Activated T-cell treated with anti-CD3 and anti-CD28 coated beads, Interleukin-2, amount 50 U/mL, for 24 hours (primary cell): ENCODE results near the gene ARHGAP26.

Experiments
- DNase-seq: peaks from one replicate; pipeline ENCODE4 v3.0.0-alpha.2; 2020
- H3K27ac Mint-ChIP-seq: 2 replicates; pipeline ENCODE4 v1.8.0; 2020; ENCODE audit warnings: mild to moderate bottlenecking, mixed read lengths
- H3K27me3 Mint-ChIP-seq: 2 replicates; pipeline ENCODE4 v1.8.0; 2020; ENCODE audit warnings: mixed read lengths
- H3K36me3 Mint-ChIP-seq: 2 replicates; pipeline ENCODE4 v1.8.0; 2020; ENCODE audit warnings: low read depth, mixed read lengths
- H3K4me1 Mint-ChIP-seq: 2 replicates; pipeline ENCODE4 v1.8.0; 2020; ENCODE audit warnings: low read depth, mixed read lengths
- H3K4me3 Mint-ChIP-seq: 2 replicates; pipeline ENCODE4 v1.8.0; 2020; ENCODE audit warnings: mild to moderate bottlenecking, moderate library complexity, mixed read lengths
- H3K9me3 Mint-ChIP-seq: 2 replicates; pipeline ENCODE4 v1.8.0; 2020; ENCODE audit warnings: mixed read lengths

Gene ARHGAP26

GRCh38 chr5:143134269-143134668 is 364.1 kb downstream of the ARHGAP26 start:
- Mint-ChIP-seq H3K36me3 (peaks cover 21% of the 10 kb centered on the region), H3K4me1 (peaks cover 3% of the 10 kb centered on the region), H3K9me3 (no peaks in the 10 kb centered on the region), H3K27me3 (no peaks in the 10 kb centered on the region), H3K27ac (no peak overlapping the region), H3K4me3 (no peak overlapping the region)
- no peak for DNase-seq

- Mint-ChIP-seq H3K27ac (no peak overlapping the region), H3K27me3 (no peaks in the 10 kb centered on the region)
These were observed 364.7 kb downstream of the ARHGAP26 start for GRCh38 chr5:143134900-143135299.

DNA sequence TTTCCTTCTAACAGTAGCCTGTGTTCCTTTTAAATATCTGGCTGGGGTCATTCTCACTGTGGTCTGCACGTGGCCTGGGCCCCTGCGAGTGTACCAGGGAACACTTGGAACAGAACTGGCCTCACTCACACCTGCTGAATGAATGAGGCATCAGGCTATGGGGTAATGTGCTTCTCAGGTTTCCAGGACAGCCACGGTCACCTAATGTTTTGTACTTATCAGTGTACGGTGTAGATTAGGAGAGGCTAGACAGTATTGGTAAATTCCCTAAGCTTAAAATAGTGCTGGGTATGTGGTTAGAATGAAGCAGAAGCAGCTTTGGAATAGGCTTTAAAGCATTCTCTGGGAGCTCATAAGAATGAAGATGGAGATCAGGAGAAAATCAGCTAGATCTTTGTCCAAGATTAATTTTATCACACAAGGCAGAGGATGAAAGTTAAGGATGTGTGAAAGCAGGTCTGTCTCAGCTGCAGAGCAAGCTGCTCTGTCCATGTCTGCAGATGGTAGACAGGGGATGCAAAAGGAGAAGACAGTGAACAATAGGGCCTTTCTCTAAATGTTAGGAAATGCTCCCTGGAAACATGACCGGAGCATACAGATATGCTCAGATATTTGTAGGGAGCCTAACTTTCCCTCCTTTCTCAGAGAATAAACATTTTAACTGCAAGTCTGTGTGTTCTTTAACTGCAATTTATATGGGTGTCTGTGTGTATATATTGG is 365.8 kb downstream of the ARHGAP26 start:
- peaks cover 21% of the 10 kb centered on the region for H3K36me3 Mint-ChIP-seq
- H3K27ac Mint-ChIP-seq: no peak overlapping the region
- no peak overlapping the region for H3K4me3 Mint-ChIP-seq
- no peaks in the 10 kb centered on the region for H3K9me3 Mint-ChIP-seq
- DNase-seq: no peak
- H3K27me3 Mint-ChIP-seq: no peaks in the 10 kb centered on the region
- H3K4me1 Mint-ChIP-seq: peaks cover 3% of the 10 kb centered on the region

More at GRCh38 chr5:143134900-143135299, 364.7 kb downstream of the ARHGAP26 start:
- Mint-ChIP-seq H3K4me3 (no peak overlapping the region), H3K4me1 (peaks cover 3% of the 10 kb centered on the region), H3K36me3 (peaks cover 21% of the 10 kb centered on the region), H3K9me3 (no peaks in the 10 kb centered on the region)
- DNase-seq: no peak

DNA sequence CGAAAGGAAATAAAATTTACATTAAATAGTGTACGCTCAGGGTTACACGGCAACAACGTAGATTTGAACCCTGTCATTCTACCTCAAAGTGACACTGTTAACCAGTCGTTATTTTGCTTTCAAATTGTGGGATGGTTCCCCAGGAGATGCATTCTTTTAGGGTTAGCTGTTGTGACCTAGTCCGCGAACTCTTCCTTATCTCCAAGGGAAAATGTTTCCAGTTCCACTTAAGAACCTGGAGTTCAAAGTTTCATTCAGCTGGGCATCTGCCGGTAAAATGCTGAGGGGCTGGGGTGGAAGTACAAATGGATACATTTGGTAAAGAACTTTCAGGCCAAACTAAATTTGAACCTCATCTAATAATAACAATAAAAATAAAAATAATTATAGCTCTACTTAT is 368.7 kb downstream of the ARHGAP26 start:
- no peak overlapping the region for H3K4me3 Mint-ChIP-seq
- H3K27me3 Mint-ChIP-seq: no peaks in the 10 kb centered on the region
- peaks cover 19% of the 10 kb centered on the region for H3K36me3 Mint-ChIP-seq
- H3K4me1 Mint-ChIP-seq: peaks cover 6% of the 10 kb centered on the region
- H3K27ac Mint-ChIP-seq: no peak overlapping the region
- H3K9me3 Mint-ChIP-seq: no peaks in the 10 kb centered on the region
- DNase-seq: no peak

DNA sequence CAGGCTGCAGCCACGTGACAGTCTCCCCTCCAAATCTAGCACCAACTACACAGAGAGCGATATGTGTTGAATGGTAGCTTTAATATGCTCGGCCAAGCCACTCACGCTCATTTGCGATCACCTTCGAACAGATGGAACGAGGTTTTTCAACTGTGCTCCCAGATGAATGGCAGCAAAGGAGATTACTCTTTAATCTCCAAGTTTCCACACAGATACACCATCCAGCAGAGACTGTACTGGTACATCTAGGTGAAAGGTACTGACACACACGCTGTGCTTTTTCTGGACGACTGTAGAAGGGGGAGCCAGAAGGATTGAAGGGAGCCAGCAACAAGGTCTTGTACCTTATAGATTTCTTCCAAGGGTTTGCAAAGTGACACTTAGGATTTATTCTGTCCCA is 369.4 kb downstream of the ARHGAP26 start:
- no peak overlapping the region for H3K27ac Mint-ChIP-seq
- peaks cover 11% of the 10 kb centered on the region for H3K36me3 Mint-ChIP-seq
- no peak for DNase-seq
- peaks cover 6% of the 10 kb centered on the region for H3K4me1 Mint-ChIP-seq
- H3K4me3 Mint-ChIP-seq: no peak overlapping the region
- no peaks in the 10 kb centered on the region for H3K27me3 Mint-ChIP-seq
- H3K9me3 Mint-ChIP-seq: no peaks in the 10 kb centered on the region

- Mint-ChIP-seq H3K4me3 (no peak overlapping the region), H3K4me1 (peaks cover 8% of the 10 kb centered on the region), H3K36me3 (peaks cover 7% of the 10 kb centered on the region), H3K9me3 (no peaks in the 10 kb centered on the region), H3K27me3 (no peaks in the 10 kb centered on the region), H3K27ac (no peak overlapping the region)
- DNase-seq: no peak
These were observed 370.5 kb downstream of the ARHGAP26 start for GRCh38 chr5:143140492-143141203.

GRCh38 chr5:143141652-143142051 is 371.5 kb downstream of the ARHGAP26 start:
- Mint-ChIP-seq H3K4me1 (peaks cover 11% of the 10 kb centered on the region), H3K4me3 (no peak overlapping the region), H3K36me3 (peaks cover 9% of the 10 kb centered on the region), H3K27me3 (no peaks in the 10 kb centered on the region), H3K9me3 (no peaks in the 10 kb centered on the region), H3K27ac (no peak overlapping the region)
- no peak for DNase-seq

GRCh38 chr5:143142596-143143435 is 372.6 kb downstream of the ARHGAP26 start:
- no peak for DNase-seq
- Mint-ChIP-seq H3K4me1 (peaks cover 11% of the 10 kb centered on the region), H3K36me3 (peaks cover 16% of the 10 kb centered on the region), H3K27me3 (no peaks in the 10 kb centered on the region), H3K9me3 (no peaks in the 10 kb centered on the region), H3K4me3 (no peak overlapping the region), H3K27ac (no peak overlapping the region)

DNA sequence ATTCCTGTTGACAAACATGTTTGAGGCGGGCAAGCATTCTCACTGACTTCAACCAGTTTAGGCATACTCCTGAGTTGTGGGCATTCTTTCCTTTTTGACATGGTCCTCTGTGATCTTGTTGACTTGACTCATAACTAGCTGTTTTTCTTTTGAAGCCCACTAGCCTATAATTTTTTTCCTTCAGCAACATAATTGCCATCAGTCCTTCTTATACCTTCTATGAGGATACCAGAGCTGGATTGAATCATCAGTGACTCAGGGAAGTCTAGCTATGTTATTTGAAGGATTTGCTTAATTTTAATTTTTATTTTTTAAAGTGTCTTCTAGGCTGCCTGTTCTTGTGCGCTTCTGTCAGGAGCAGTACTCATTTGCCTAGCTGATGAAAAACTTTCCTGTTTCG is 373.8 kb downstream of the ARHGAP26 start:
- no peak overlapping the region for H3K27ac Mint-ChIP-seq
- H3K27me3 Mint-ChIP-seq: no peaks in the 10 kb centered on the region
- H3K4me3 Mint-ChIP-seq: no peak overlapping the region
- H3K9me3 Mint-ChIP-seq: no peaks in the 10 kb centered on the region
- no peak for DNase-seq
- peaks cover 26% of the 10 kb centered on the region for H3K36me3 Mint-ChIP-seq
- H3K4me1 Mint-ChIP-seq: peaks cover 11% of the 10 kb centered on the region

GRCh38 chr5:143145243-143146160 is 375.3 kb downstream of the ARHGAP26 start:
- DNase-seq: no peak
- H3K9me3 Mint-ChIP-seq: no peaks in the 10 kb centered on the region
- peaks cover 37% of the 10 kb centered on the region for H3K36me3 Mint-ChIP-seq
- H3K4me3 Mint-ChIP-seq: no peak overlapping the region
- H3K27me3 Mint-ChIP-seq: no peaks in the 10 kb centered on the region
- no peak overlapping the region for H3K27ac Mint-ChIP-seq
- peaks cover 15% of the 10 kb centered on the region for H3K4me1 Mint-ChIP-seq

DNA sequence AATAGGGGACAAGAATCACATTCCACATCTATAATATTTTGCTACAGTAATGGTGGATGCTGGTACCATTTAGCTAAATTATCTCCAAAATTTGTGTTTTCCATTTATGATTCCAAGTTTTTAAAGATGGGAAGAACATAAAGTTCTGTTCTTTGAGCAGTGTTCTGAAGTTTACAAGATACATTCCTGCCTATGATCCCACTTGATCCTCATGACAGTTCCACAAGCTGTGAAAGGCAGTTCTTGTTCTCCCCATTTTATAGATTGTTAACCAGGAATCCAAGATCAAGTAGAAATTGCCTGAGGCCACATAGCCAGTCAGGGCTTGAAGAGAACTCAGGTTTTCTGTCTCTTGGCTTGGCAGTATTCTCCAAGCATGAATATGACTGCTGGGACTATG is 376.0 kb downstream of the ARHGAP26 start:
- Mint-ChIP-seq H3K27ac (no peak overlapping the region), H3K4me1 (peaks cover 15% of the 10 kb centered on the region), H3K9me3 (no peaks in the 10 kb centered on the region), H3K36me3 (peaks cover 42% of the 10 kb centered on the region), H3K4me3 (no peak overlapping the region), H3K27me3 (no peaks in the 10 kb centered on the region)
- DNase-seq: no peak

GRCh38 chr5:143147383-143147782 is 377.2 kb downstream of the ARHGAP26 start:
- Mint-ChIP-seq H3K9me3 (no peaks in the 10 kb centered on the region), H3K36me3 (peaks cover 49% of the 10 kb centered on the region), H3K27me3 (no peaks in the 10 kb centered on the region), H3K27ac (no peak overlapping the region), H3K4me3 (no peak overlapping the region), H3K4me1 (peaks cover 12% of the 10 kb centered on the region)
- DNase-seq: no peak

DNA sequence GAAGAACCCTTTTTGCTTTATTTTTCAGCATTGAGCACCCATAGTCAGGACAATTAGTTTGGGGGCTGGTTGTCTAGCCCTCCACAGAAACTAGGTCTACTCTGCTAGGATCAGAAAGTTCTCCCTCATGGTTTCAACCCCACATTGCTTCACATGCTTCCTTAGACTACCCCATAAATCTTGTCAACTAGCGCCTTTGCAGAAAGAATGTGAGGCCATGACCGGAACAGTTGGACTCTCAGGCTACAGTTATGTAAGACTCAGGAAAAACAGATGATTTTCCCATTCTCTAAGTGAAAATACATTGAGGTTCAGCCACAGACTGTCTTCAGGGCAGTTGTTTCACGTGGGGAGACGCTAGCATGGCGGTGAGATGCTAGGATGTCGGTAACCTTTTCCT is 377.7 kb downstream of the ARHGAP26 start:
- Mint-ChIP-seq H3K36me3 (peaks cover 49% of the 10 kb centered on the region), H3K4me1 (peaks cover 12% of the 10 kb centered on the region), H3K27ac (no peak overlapping the region), H3K4me3 (no peak overlapping the region), H3K27me3 (no peaks in the 10 kb centered on the region), H3K9me3 (no peaks in the 10 kb centered on the region)
- no peak for DNase-seq

GRCh38 chr5:143148771-143149170 is 378.6 kb downstream of the ARHGAP26 start:
- H3K27me3 Mint-ChIP-seq: no peaks in the 10 kb centered on the region
- no peaks in the 10 kb centered on the region for H3K9me3 Mint-ChIP-seq
- H3K4me3 Mint-ChIP-seq: no peak overlapping the region
- peaks cover 12% of the 10 kb centered on the region for H3K4me1 Mint-ChIP-seq
- no peak for DNase-seq
- H3K36me3 Mint-ChIP-seq: peaks cover 49% of the 10 kb centered on the region
- no peak overlapping the region for H3K27ac Mint-ChIP-seq
